GM12878 (cell line): ENCODE data around the gene DCLK2.
"Not testable (repeated sequence)": the region's sequence is repeated elsewhere in the genome, so short reads cannot be mapped to it uniquely, and the experiment has no call there.

ENCODE experiments used
- CTCF ChIP-seq, 3 experiments: IDR thresholded peaks in 2 of 3; conservative IDR thresholded peaks in 1 of 3; 2 replicates each; pipeline ENCODE4 v1.5.1; 2011; ENCODE audit warnings: low read depth in 3 of 3, low read length in 3 of 3, mild to moderate bottlenecking in 3 of 3, control low read depth in 2 of 3, moderate library complexity in 2 of 3, inconsistent platforms in 1 of 3, mixed read lengths in 1 of 3; ENCODE audit not compliant: control insufficient read depth in 2 of 3, insufficient read depth in 1 of 3; ENCODE audit errors: extremely low read depth in 1 of 3
- E4F1 ChIP-seq: fragments of 450-650 bp; IDR thresholded peaks from 2 replicates; pipeline ENCODE4 v1.6.1; 2018; ENCODE audit warnings: borderline replicate concordance, mild to moderate bottlenecking; ENCODE audit not compliant: partially characterized antibody
- EP300 ChIP-seq, 2 experiments: fragments of 150-350 bp in 1 of 2; IDR thresholded peaks; 2 replicates each; pipeline ENCODE4 v1.6.1; 2011 to 2012; ENCODE audit warnings: low read depth in 2 of 2, low read length in 2 of 2, borderline replicate concordance in 1 of 2, improper control_type of control experiment in 1 of 2, inconsistent platforms in 1 of 2; ENCODE audit not compliant: control insufficient read depth in 1 of 2
- MAX ChIP-seq: IDR thresholded peaks from 2 replicates; pipeline ENCODE4 v1.6.1; 2012; ENCODE audit warnings: low read depth, low read length, improper control_type of control experiment

GRCh38 chr4:150185033-150185432, 106.8 kb downstream of the DCLK2 start:
- TF ChIP-seq CTCF (IDR thresholded peaks at IDR 0.05 in 2 of 3, conservative IDR thresholded peaks at IDR 0.05 in 1 of 3; ENCODE audit: control insufficient read depth in 2 of 3, extremely low read depth in 1 of 3, insufficient read depth in 1 of 3, low read depth in 3 of 3, low read length in 3 of 3); MAX; E4F1; EP300 (IDR thresholded peaks at IDR 0.05; ENCODE audit: borderline replicate concordance in 1 of 2, control insufficient read depth in 1 of 2, low read depth in 2 of 2, low read length in 2 of 2): not testable (repeated sequence)
